Prostate gland (tissue), 2 donors: ENCODE data around the gene SEMA3A. TPM values are rescaled to one million over a fixed set of nuclear protein-coding genes. Genes with fewer than 3 reads are reported as not detected.

Source experiments
- DNase-seq: peaks from one replicate; pipeline ENCODE4 v3.0.0-alpha.2; 2019; ENCODE audit warnings: low spot score
- H3K27ac ChIP-seq, 2 donors: fragments of 200-600 bp; sonication (generic); 2 replicates each; pipeline ENCODE4 v1.5.1; 2017 to 2019
- H3K27me3 ChIP-seq: fragments of 200-600 bp; sonication (generic); replicated peaks from 2 replicates; pipeline ENCODE4 v1.5.1; 2019; ENCODE audit not compliant: insufficient read depth
- H3K36me3 ChIP-seq, 2 donors: fragments of 200-600 bp; sonication (generic); 1 replicate in 1 of 2; 2 replicates in 1 of 2; pipeline versions ENCODE4 v1.5.1 to v1.8.1; 2017 to 2019
- H3K4me1 ChIP-seq: fragments of 200-600 bp; sonication (generic); replicated peaks from 2 replicates; pipeline ENCODE4 v1.5.1; 2019
- H3K4me3 ChIP-seq, 2 donors: fragments of 200-600 bp; sonication (generic); 2 replicates each; pipeline ENCODE4 v1.5.1; 2017 to 2019
- H3K9me3 ChIP-seq: fragments of 200-600 bp; sonication (generic); 2 replicates; pipeline ENCODE4 v1.5.1; 2017
- POLR2A ChIP-seq: fragments of 450-650 bp; IDR thresholded peaks from one replicate; pipeline ENCODE4 v1.6.1; 2016; ENCODE audit warnings: antibody characterized with exemption, mild to moderate bottlenecking
- POLR2AphosphoS5 ChIP-seq: sonication (generic); formaldehyde crosslinking; IDR thresholded peaks from one replicate; pipeline ENCODE4 v1.6.1; 2017; ENCODE audit warnings: antibody characterized with exemption
- WGBS: methylation state at CpG from one replicate; pipeline ENCODE4 v1.1.5; 2018; 5-methylcytosine and 5-hydroxymethylcytosine counted together
- intact Hi-C: fragments of 100-400 bp; cut with DNase I; formaldehyde crosslinking; loops from one replicate; pipeline ENCODE4 v1.14.2; 2022
- total RNA-seq, 2 donors: library from RNA; depleted of rRNA; stranded (reverse); fragments of >200 nt; gene quantifications; one replicate each; pipeline ENCODE4 v1.1.0, GENCODE V29; 2016
- TF ChIP-seq, protein P1 (sequence below), 4 experiments: fragments of 200-600 bp in 2 of 4; fragments of 450-650 bp in 2 of 4; sonication (generic) in 2 of 4; IDR thresholded peaks; 1 replicate in 3 of 4; 2 replicates in 1 of 4; pipeline ENCODE4 v1.5.1; 2016 to 2019; ENCODE audit warnings: antibody characterized with exemption in 4 of 4, mild to moderate bottlenecking in 2 of 4, moderate library complexity in 2 of 4

Gene SEMA3A
- total RNA-seq, 2 donors from 2014 or later: 1.6 to 1.9 TPM

- TF ChIP-seq, protein P1, sequence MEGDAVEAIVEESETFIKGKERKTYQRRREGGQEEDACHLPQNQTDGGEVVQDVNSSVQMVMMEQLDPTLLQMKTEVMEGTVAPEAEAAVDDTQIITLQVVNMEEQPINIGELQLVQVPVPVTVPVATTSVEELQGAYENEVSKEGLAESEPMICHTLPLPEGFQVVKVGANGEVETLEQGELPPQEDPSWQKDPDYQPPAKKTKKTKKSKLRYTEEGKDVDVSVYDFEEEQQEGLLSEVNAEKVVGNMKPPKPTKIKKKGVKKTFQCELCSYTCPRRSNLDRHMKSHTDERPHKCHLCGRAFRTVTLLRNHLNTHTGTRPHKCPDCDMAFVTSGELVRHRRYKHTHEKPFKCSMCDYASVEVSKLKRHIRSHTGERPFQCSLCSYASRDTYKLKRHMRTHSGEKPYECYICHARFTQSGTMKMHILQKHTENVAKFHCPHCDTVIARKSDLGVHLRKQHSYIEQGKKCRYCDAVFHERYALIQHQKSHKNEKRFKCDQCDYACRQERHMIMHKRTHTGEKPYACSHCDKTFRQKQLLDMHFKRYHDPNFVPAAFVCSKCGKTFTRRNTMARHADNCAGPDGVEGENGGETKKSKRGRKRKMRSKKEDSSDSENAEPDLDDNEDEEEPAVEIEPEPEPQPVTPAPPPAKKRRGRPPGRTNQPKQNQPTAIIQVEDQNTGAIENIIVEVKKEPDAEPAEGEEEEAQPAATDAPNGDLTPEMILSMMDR (IDR thresholded peaks at IDR 0.05): no peak
- TF ChIP-seq POLR2AphosphoS5 (no peak), POLR2A (no peak)
- no peak for DNase-seq
- no peak overlapping the region for H3K4me3 ChIP-seq
- intact Hi-C loops: no loop called here
- H3K27ac ChIP-seq: no peak overlapping the region
- 81% methylated on average over 3 of the region's 3 CpGs for WGBS
- no peaks in the 10 kb centered on the region for H3K27me3 ChIP-seq
- H3K9me3 ChIP-seq: no peaks in the 10 kb centered on the region
- no peaks in the 10 kb centered on the region for H3K4me1 ChIP-seq
- no peaks in the 10 kb centered on the region for H3K36me3 ChIP-seq
Measured at GRCh38 chr7:84104826-84105225, 89.8 kb downstream of the SEMA3A start.

DNA sequence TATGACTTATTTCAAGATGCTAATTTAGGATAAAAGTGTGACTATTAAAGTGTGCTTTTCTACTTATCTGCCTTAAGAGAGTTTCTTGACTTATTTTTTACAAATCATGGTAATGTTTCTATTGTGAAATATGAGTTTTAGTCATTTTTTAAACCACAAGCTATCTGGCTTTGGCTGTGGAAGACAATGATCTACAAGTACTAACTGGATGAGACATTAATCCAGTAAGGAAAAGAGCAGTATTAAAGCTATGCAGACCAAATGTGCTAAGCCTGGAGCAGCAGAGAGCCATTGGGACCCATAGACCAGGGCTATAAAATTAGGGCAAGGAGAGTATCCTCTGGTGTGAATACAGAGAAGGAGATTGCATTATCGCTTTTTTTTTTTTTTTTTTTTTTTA, 92.4 kb downstream of the SEMA3A start:
- TF ChIP-seq, protein P1 (IDR thresholded peaks at IDR 0.05): no peak
- TF ChIP-seq POLR2A (no peak), POLR2AphosphoS5 (no peak)

GRCh38 chr7:84100866-84101265, 93.7 kb downstream of the SEMA3A start:
- no peaks in the 10 kb centered on the region for H3K9me3 ChIP-seq
- TF ChIP-seq, protein P1 (IDR thresholded peaks at IDR 0.05): no peak
- no peak for TF ChIP-seq POLR2AphosphoS5
- TF ChIP-seq POLR2A: no peak
- H3K4me3 ChIP-seq: no peak overlapping the region
- no peaks in the 10 kb centered on the region for H3K27me3 ChIP-seq
- intact Hi-C loops: no loop called here
- DNase-seq: no peak
- 97% methylated on average over 1 of the region's 1 CpG for WGBS
- no peaks in the 10 kb centered on the region for H3K36me3 ChIP-seq
- no peak overlapping the region for H3K27ac ChIP-seq
- H3K4me1 ChIP-seq: no peaks in the 10 kb centered on the region

More for the DNA sequence above, 92.4 kb downstream of the SEMA3A start:
- no peak overlapping the region for H3K27ac ChIP-seq
- H3K36me3 ChIP-seq: no peaks in the 10 kb centered on the region
- no peaks in the 10 kb centered on the region for H3K9me3 ChIP-seq
- no peaks in the 10 kb centered on the region for H3K4me1 ChIP-seq
- no peak overlapping the region for H3K4me3 ChIP-seq
- no peaks in the 10 kb centered on the region for H3K27me3 ChIP-seq
- DNase-seq: no peak
- 86% methylated on average over 1 of the region's 1 CpG for WGBS
- intact Hi-C loops: no loop called here

- 69% methylated on average over 2 of the region's 2 CpGs for WGBS
- Histone ChIP-seq H3K27ac (no peak overlapping the region), H3K27me3 (no peaks in the 10 kb centered on the region), H3K4me3 (no peak overlapping the region), H3K36me3 (no peaks in the 10 kb centered on the region), H3K9me3 (no peaks in the 10 kb centered on the region), H3K4me1 (no peaks in the 10 kb centered on the region)
- TF ChIP-seq POLR2AphosphoS5: no peak
- TF ChIP-seq, protein P1 (IDR thresholded peaks at IDR 0.05): no peak
- no peak for TF ChIP-seq POLR2A
- no peak for DNase-seq
- intact Hi-C loops: no loop called here
Measured at GRCh38 chr7:84095971-84096370, 98.6 kb downstream of the SEMA3A start.

DNA sequence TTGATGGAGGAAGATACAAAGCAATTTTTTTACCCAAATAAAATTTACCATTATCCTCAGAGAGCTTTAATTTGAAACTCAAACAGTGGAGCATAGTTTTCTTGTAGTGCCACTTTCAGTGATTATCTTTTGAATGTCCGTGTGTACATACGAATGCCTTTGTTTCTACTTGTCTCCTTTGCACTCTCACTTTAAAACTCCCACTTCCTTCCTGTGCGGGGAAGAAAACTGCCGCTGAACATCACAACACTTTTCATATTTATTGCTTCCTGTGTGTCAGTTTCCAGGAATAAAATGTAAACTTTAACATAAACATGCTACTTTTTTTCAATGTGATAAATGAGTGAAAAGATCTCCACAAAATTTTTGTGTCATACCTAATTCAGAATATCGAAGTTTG, 102.4 kb downstream of the SEMA3A start:
- no peaks in the 10 kb centered on the region for H3K27me3 ChIP-seq
- H3K36me3 ChIP-seq: no peaks in the 10 kb centered on the region
- H3K9me3 ChIP-seq: no peaks in the 10 kb centered on the region
- H3K27ac ChIP-seq: no peak overlapping the region
- WGBS: 17% methylated on average over 5 of the region's 5 CpGs
- no peak for TF ChIP-seq POLR2AphosphoS5
- TF ChIP-seq, protein P1 (IDR thresholded peaks at IDR 0.05): no peak
- TF ChIP-seq POLR2A: no peak
- no peak for DNase-seq
- no peaks in the 10 kb centered on the region for H3K4me1 ChIP-seq
- intact Hi-C loops: no loop called here
- no peak overlapping the region for H3K4me3 ChIP-seq
